H1 (cell line): ENCODE measurements around the gene CST11. TPM values are rescaled to one million over a fixed set of nuclear protein-coding genes. Genes with fewer than 3 reads are reported as not detected.
"Not testable (repeated sequence)": the region's sequence is repeated elsewhere in the genome, so short reads cannot be mapped to it uniquely, and the experiment has no call there.

Experiments
- CTCF ChIA-PET: fragments of 300-600 bp; sonication (Branson Sonifier 250); formaldehyde crosslinking; loops from one replicate; lab custom pipeline; 2021; ENCODE audit not compliant: partially characterized antibody; lab: Charles Lee
- POLR2A ChIA-PET: fragments of 300-600 bp; sonication (Branson Sonifier 250); formaldehyde crosslinking; loops from one replicate; lab custom pipeline; 2021; ENCODE audit warnings: inconsistent platforms; ENCODE audit not compliant: partially characterized antibody; lab: Charles Lee
- DNase-seq, 2 experiments: peaks; one replicate each; pipeline versions ENCODE4 v3.0.0 to v3.0.0-alpha.2; 2010 to 2022; ENCODE audit warnings: low spot score in 2 of 2, low read depth in 1 of 2, mixed read lengths in 1 of 2
- FAIRE-seq: peaks from 2 replicates; lab custom pipeline; 2011; peaks lifted over from hg19 to GRCh38; lab: Jason Lieb, UNC
- H2AFZ ChIP-seq: 2 replicates; pipeline ENCODE4 v1.8.1; 2012; ENCODE audit warnings: low read length, inconsistent platforms
- H2AK5ac ChIP-seq: 2 replicates; pipeline ENCODE4 v1.6.1; 2013; ENCODE audit warnings: low read depth, low read length
- H2BK120ac ChIP-seq: replicated peaks from 2 replicates; pipeline ENCODE3; 2013; ENCODE audit warnings: low read depth, low read length, inconsistent platforms
- H2BK12ac ChIP-seq: 2 replicates; pipeline ENCODE4 v1.6.1; 2013; ENCODE audit warnings: low read depth, low read length
- H2BK15ac ChIP-seq: 2 replicates; pipeline ENCODE4 v1.6.1; 2013; ENCODE audit warnings: low read length
- H2BK20ac ChIP-seq: 2 replicates; pipeline ENCODE4 v1.6.1; 2013; ENCODE audit warnings: low read length
- H2BK5ac ChIP-seq: 2 replicates; pipeline ENCODE4 v1.6.1; 2013; ENCODE audit warnings: low read depth, low read length
- H3K14ac ChIP-seq: 2 replicates; pipeline ENCODE4 v1.6.1; 2013; ENCODE audit warnings: inconsistent platforms; ENCODE audit not compliant: insufficient read length
- H3K18ac ChIP-seq: 2 replicates; pipeline ENCODE4 v1.6.1; 2013; ENCODE audit warnings: low read length; ENCODE audit errors: extremely low read depth
- H3K23ac ChIP-seq: 2 replicates; pipeline ENCODE4 v1.6.1; 2013; ENCODE audit warnings: inconsistent platforms; ENCODE audit not compliant: insufficient read length
- H3K23me2 ChIP-seq: 2 replicates; pipeline ENCODE4 v1.6.1; 2013; ENCODE audit warnings: low read depth, low read length
- H3K27ac ChIP-seq: 2 replicates; pipeline ENCODE4 v1.6.1; 2011; ENCODE audit warnings: low read depth, low read length, inconsistent platforms
- H3K27me3 ChIP-seq, 4 experiments: replicated peaks in 1 of 4; 1 replicate in 1 of 4; 2 replicates in 3 of 4; pipeline versions ENCODE4 v1.6.1 to v1.8.1; 2011 to 2013; ENCODE audit warnings: low read length in 3 of 4, mild to moderate bottlenecking in 3 of 4, inconsistent platforms in 2 of 4, mixed read lengths in 2 of 4, moderate library complexity in 1 of 4; ENCODE audit not compliant: control insufficient read depth in 3 of 4, insufficient read depth in 3 of 4; ENCODE audit errors: extremely low read depth in 1 of 4
- H3K36me3 ChIP-seq, 4 experiments: 2 replicates each; pipeline versions ENCODE4 v1.6.1 to v1.8.1; 2011 to 2013; ENCODE audit warnings: mild to moderate bottlenecking in 4 of 4, low read length in 3 of 4, moderate library complexity in 2 of 4, control low read depth in 1 of 4, inconsistent platforms in 1 of 4; ENCODE audit not compliant: insufficient read depth in 4 of 4, control insufficient read depth in 2 of 4
- H3K4ac ChIP-seq: replicated peaks from 2 replicates; pipeline ENCODE3; 2013; ENCODE audit warnings: low read length, low read depth, mixed read lengths, inconsistent platforms; ENCODE audit not compliant: insufficient read length
- H3K4me1 ChIP-seq, 4 experiments: replicated peaks in 1 of 4; 1 replicate in 1 of 4; 2 replicates in 3 of 4; pipeline versions ENCODE4 v1.6.1 to v1.8.1; 2011 to 2013; ENCODE audit warnings: low read length in 3 of 4, inconsistent platforms in 2 of 4, mixed read lengths in 1 of 4; ENCODE audit not compliant: insufficient read depth in 4 of 4, control insufficient read depth in 3 of 4
- H3K4me2 ChIP-seq, 2 experiments: 2 replicates each; pipeline versions ENCODE4 v1.6.1 to v1.8.1; 2011 to 2013; ENCODE audit warnings: low read depth in 2 of 2, low read length in 2 of 2, control low read depth in 1 of 2, inconsistent platforms in 1 of 2, mild to moderate bottlenecking in 1 of 2; ENCODE audit not compliant: insufficient read depth in 1 of 2
- H3K4me3 ChIP-seq, 4 experiments: fragments of 200-600, 300-600 bp in 1 of 4; sonication (generic), shearing (Covaris generic), sonication (Bioruptor Twin) in 1 of 4; 2 replicates each; pipeline versions ENCODE4 v1.5.1 to v1.8.1; 2011 to 2016; ENCODE audit warnings: low read length in 4 of 4, low read depth in 3 of 4, control low read depth in 2 of 4, inconsistent platforms in 2 of 4, mild to moderate bottlenecking in 2 of 4, mixed read lengths in 1 of 4, moderate library complexity in 1 of 4; ENCODE audit not compliant: insufficient read depth in 2 of 4; ENCODE audit errors: extremely low read depth in 1 of 4
- H3K56ac ChIP-seq: replicated peaks from 2 replicates; pipeline ENCODE3; 2013; ENCODE audit warnings: low read depth, mild to moderate bottlenecking, mixed read lengths, low read length, inconsistent platforms; ENCODE audit not compliant: insufficient read length
- H3K79me1 ChIP-seq: 2 replicates; pipeline ENCODE4 v1.6.1; 2013; ENCODE audit warnings: low read depth, low read length, control low read depth
- H3K79me2 ChIP-seq, 2 experiments: 2 replicates each; pipeline versions ENCODE4 v1.6.1 to v1.8.1; 2012 to 2013; ENCODE audit warnings: low read length in 2 of 2, mild to moderate bottlenecking in 2 of 2, inconsistent platforms in 1 of 2; ENCODE audit not compliant: insufficient read depth in 2 of 2, control insufficient read depth in 1 of 2
- H3K9ac ChIP-seq, 4 experiments: replicated peaks in 1 of 4; 1 replicate in 1 of 4; 2 replicates in 3 of 4; pipeline versions ENCODE4 v1.6.1 to v1.8.1; 2011 to 2013; ENCODE audit warnings: low read depth in 3 of 4, low read length in 3 of 4, control low read depth in 2 of 4, mild to moderate bottlenecking in 2 of 4, moderate library complexity in 2 of 4, inconsistent platforms in 1 of 4; ENCODE audit errors: extremely low read depth in 1 of 4
- H3K9me3 ChIP-seq, 2 experiments: 2 replicates each; pipeline versions ENCODE4 v1.6.1 to v1.8.1; 2012 to 2013; ENCODE audit warnings: mild to moderate bottlenecking in 2 of 2, moderate library complexity in 2 of 2, control low read depth in 1 of 2, inconsistent platforms in 1 of 2, low read depth in 1 of 2, low read length in 1 of 2, mixed read lengths in 1 of 2; ENCODE audit not compliant: insufficient read depth in 2 of 2
- H4K20me1 ChIP-seq, 2 experiments: replicated peaks in 1 of 2; 2 replicates each; pipeline versions ENCODE3 to v1.8.1; 2011 to 2013; ENCODE audit warnings: inconsistent platforms in 2 of 2, low read length in 2 of 2, mild to moderate bottlenecking in 1 of 2; ENCODE audit not compliant: insufficient read depth in 2 of 2, control insufficient read depth in 1 of 2
- H4K5ac ChIP-seq: 2 replicates; pipeline ENCODE4 v1.6.1; 2013; ENCODE audit warnings: low read length, low read depth, mixed read lengths, inconsistent platforms; ENCODE audit not compliant: insufficient read length
- H4K8ac ChIP-seq: 2 replicates; pipeline ENCODE4 v1.8.0; 2013; ENCODE audit warnings: mild to moderate bottlenecking, moderate library complexity, low read length, inconsistent platforms; ENCODE audit not compliant: insufficient read depth; ENCODE audit errors: extremely low read depth
- H4K91ac ChIP-seq: replicated peaks from 2 replicates; pipeline ENCODE3; 2013; ENCODE audit warnings: low read length, mixed read lengths, inconsistent platforms; ENCODE audit not compliant: insufficient read length
- CBX5 ChIP-seq: fragments of 300-800, 300-1000 bp; sonication (generic); IDR thresholded peaks from 2 replicates; pipeline ENCODE4 v1.7.1; 2016; ENCODE audit warnings: antibody characterized with exemption, low read length, low read depth
- WGBS, 2 experiments: shearing (Covaris generic) in 1 of 2; methylation state at CpG; one replicate each; pipeline versions ENCODE4 v1.1.6 to v1.1.7; 2013 to 2015; ENCODE audit warnings: low lambda C conversion rate in 2 of 2, mixed read lengths in 2 of 2, inconsistent platforms in 1 of 2, low coverage in 1 of 2, missing lambda C conversion rate in 1 of 2; ENCODE audit not compliant: insufficient replicate concordance in 2 of 2, insufficient coverage in 1 of 2, insufficient read length in 1 of 2; ENCODE audit errors: extremely low coverage in 1 of 2, missing lambda C conversion rate in 1 of 2; 5-methylcytosine and 5-hydroxymethylcytosine counted together
- polyA plus RNA-seq, 7 experiments: library from polyadenylated mRNA; depleted of rRNA in 3 of 7; stranded (reverse) in 5 of 7; unstranded in 2 of 7; fragments of >200 nt in 5 of 7; fragments of 200-250 nt in 2 of 7; gene quantifications; 1 replicate in 5 of 7; 2 replicates in 1 of 7; 4 replicates in 1 of 7; pipeline versions ENCODE4 v1.2.1 to v1.2.3, GENCODE V29; 2011 to 2013; ENCODE audit warnings: missing spikeins in 2 of 7, mixed read lengths in 2 of 7
- total RNA-seq: library from RNA; stranded (reverse); fragmentation: NEBNext Ultra II Directional; extraction: Animal tissue kit (Norgen Biotek cat#: 25700); gene quantifications from 2 replicates; pipeline ENCODE4 v1.2.1, GENCODE V29; 2021

CST11 gene
- total and polyA plus RNA-seq, 2 of the 8 experiments (the other 6 are each of a cell fraction or from before 2014, with no cell fraction given) = 2.0 TPM; not detected in 1

- WGBS, 2 experiments = 93% methylated on average over 3 of the region's 3 CpGs; no CpG with 5 or more reads in 1 of the 2 experiments
Measured at GRCh38 chr20:23466961-23467360, 14.3 kb upstream of the CST11 start.

More at GRCh38 chr20:23466961-23467360, 14.3 kb upstream of the CST11 start:
- H3K4me1 ChIP-seq, H3K27ac ChIP-seq, H2BK5ac ChIP-seq, H3K4me2 ChIP-seq, POLR2A ChIA-PET, DNase-seq, H3K14ac ChIP-seq, H2AFZ ChIP-seq, H4K20me1 ChIP-seq, H2AK5ac ChIP-seq, H3K27me3 ChIP-seq, FAIRE-seq, H3K56ac ChIP-seq, H2BK12ac ChIP-seq, H4K5ac ChIP-seq, H2BK120ac ChIP-seq, H3K4me3 ChIP-seq, H3K23me2 ChIP-seq, H3K79me2 ChIP-seq, H3K79me1 ChIP-seq, H3K9ac ChIP-seq, H4K91ac ChIP-seq, H2BK20ac ChIP-seq, H3K18ac ChIP-seq, H3K23ac ChIP-seq, H2BK15ac ChIP-seq, H4K8ac ChIP-seq, H3K4ac ChIP-seq: not testable (repeated sequence)
- CTCF ChIA-PET = interaction anchor here (2.6 to 3.6 kb wide), 2 partner anchors 21 to 25 kb away, joined by 11 to 15 read pairs; no protein-coding TSS in a partner anchor
- TF ChIP-seq CBX5 = 0 out of 2 replicates have a peak, but pooled peaks have one; percentile 31
- H3K36me3 ChIP-seq = peaks cover 0 to 10% (median 0%) of the 10 kb centered on the region in 4 experiments; a peak in 1 of 8 replicates
- peaks cover 27 to 29% of the 10 kb centered on the region in 2 experiments for H3K9me3 ChIP-seq
